ENCODE data around the gene CRISPLD2. TPM values are rescaled to one million over a fixed set of nuclear protein-coding genes. Genes with fewer than 3 reads are reported as not detected.

The CRISPLD2 gene
- total RNA-seq, 1 experiment from 2014 or later = 9.4 TPM

DNA sequence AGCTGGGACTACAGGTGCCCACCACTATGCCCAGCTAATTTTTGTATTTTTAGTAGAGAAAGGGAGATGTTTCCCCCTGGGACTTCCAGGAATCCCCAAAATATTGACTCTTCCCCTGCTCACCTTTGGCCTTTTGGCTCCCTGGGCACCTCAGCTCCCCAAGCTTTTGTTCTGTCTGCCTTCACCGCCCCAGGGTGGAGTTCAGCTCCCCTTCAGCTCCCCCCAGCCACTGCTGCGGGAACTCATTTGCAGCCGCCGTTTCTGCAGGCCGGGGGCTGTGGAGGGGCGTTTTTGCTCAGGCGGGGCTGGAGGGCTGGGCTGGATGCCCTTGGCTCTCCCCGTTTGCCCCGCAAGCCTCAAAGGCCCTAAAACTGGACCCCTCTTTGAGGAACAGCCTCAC is 47.9 kb downstream of the CRISPLD2 start (continued):
- no peak for TF ChIP-seq NR1H2 (CRISPR knock-in tag; IDR thresholded peaks at IDR 0.05)
- TF ChIP-seq ZNF416 (CRISPR knock-in tag; IDR thresholded peaks at IDR 0.05) = no peak
- TF ChIP-seq STAT6 (CRISPR knock-in tag; conservative IDR thresholded peaks at IDR 0.05; ENCODE audit: low read depth) = no peak

DNA sequence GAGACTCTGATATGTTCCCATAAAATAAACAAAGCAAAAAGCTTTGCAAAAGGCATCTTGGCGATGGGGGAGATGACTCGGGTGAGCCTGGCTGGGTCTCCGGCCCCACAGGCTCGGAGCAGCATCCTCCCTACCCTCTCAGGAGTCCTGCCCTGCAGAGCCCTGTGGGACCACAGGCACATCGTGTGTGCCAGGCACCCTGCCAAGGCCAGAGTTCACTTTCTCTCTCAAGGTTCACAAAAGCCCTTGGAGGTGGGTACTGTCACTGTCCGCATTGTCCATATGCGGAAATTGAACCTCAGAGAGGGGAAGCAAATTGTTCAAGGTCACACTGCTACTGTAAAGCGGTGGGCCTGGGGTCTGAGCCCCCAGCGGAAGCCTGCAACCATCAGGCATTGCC is 48.5 kb downstream of the CRISPLD2 start:
- no peaks in the 10 kb centered on the region for H3K36me3 Mint-ChIP-seq
- ChIA-PET CTCF (no interaction called here), POLR2A (no interaction called here)
- DNase-seq (ENCODE audit: low spot score) (no peak), ATAC-seq (no peak)
- H3K27ac Mint-ChIP-seq = no peak overlapping the region
- TF ChIP-seq AFF4 (CRISPR knock-in tag; IDR thresholded peaks at IDR 0.05; ENCODE audit: borderline replicate concordance) (no peak), IRF1 (CRISPR knock-in tag; IDR thresholded peaks at IDR 0.05) (no peak), CBFB (CRISPR knock-in tag; IDR thresholded peaks at IDR 0.05; ENCODE audit: low read depth) (no peak), ZNF232 (CRISPR knock-in tag; IDR thresholded peaks at IDR 0.05) (no peak), MYBL2 (CRISPR knock-in tag; IDR thresholded peaks at IDR 0.05) (no peak), E2F5 (CRISPR knock-in tag; IDR thresholded peaks at IDR 0.05) (no peak), TP53 (CRISPR knock-in tag; IDR thresholded peaks at IDR 0.05) (no peak), JAZF1 (CRISPR knock-in tag; IDR thresholded peaks at IDR 0.05) (no peak), ZNF671 (CRISPR knock-in tag; IDR thresholded peaks at IDR 0.05) (no peak), ZBTB43 (CRISPR knock-in tag; IDR thresholded peaks at IDR 0.05) (no peak), HMGA2 (CRISPR knock-in tag; IDR thresholded peaks at IDR 0.05) (no peak)
- TF ChIP-seq, protein P1, sequence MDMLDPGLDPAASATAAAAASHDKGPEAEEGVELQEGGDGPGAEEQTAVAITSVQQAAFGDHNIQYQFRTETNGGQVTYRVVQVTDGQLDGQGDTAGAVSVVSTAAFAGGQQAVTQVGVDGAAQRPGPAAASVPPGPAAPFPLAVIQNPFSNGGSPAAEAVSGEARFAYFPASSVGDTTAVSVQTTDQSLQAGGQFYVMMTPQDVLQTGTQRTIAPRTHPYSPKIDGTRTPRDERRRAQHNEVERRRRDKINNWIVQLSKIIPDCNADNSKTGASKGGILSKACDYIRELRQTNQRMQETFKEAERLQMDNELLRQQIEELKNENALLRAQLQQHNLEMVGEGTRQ (CRISPR knock-in tag; IDR thresholded peaks at IDR 0.05) = no peak
- TF ChIP-seq, protein P2, sequence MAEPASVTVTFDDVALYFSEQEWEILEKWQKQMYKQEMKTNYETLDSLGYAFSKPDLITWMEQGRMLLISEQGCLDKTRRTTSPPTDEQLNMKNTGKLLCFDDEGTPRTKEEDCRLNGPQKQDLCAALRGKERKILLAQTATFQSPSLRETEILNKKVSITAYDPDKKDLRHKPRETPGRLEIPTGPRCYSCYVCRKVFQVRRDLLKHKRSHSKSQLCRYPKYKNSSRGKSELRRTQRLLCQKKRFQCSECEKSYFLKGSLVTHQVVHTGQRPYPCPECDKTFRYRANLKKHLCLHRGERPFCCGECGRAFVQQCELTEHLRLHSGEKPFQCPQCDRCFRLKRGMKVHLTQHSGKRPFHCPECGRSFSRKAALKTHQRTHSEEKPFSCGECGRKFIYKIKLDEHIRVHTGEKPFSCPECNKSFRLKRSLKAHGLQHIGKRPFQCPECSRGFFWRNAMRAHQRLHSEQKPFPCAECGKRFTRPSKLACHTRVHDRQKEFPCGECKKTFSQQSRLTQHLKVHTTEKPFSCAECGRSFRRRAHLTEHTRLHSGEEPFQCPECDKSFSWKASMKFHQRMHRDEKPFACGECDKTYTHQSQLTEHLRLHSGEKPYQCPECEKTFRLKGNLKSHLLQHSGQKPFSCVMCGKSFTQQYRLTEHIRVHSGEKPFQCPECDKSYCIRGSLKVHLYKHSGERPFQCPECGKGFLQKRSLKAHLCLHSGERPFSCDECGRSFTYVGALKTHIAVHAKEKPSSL (CRISPR knock-in tag; conservative IDR thresholded peaks at IDR 0.05) = no peak
- TF ChIP-seq, protein P3, sequence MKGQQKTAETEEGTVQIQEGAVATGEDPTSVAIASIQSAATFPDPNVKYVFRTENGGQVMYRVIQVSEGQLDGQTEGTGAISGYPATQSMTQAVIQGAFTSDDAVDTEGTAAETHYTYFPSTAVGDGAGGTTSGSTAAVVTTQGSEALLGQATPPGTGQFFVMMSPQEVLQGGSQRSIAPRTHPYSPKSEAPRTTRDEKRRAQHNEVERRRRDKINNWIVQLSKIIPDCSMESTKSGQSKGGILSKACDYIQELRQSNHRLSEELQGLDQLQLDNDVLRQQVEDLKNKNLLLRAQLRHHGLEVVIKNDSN (CRISPR knock-in tag; IDR thresholded peaks at IDR 0.05) = no peak
- H3K4me1 Mint-ChIP-seq = peaks cover 6% of the 10 kb centered on the region; the same call in 1 of the 2 replicates
- no peaks in the 10 kb centered on the region for H3K27me3 Mint-ChIP-seq (ENCODE audit: low read depth)
- H3K9me3 Mint-ChIP-seq = no peaks in the 10 kb centered on the region
- H3K4me3 Mint-ChIP-seq = no peak overlapping the region

All from WTC11 (cell line).